ENCODE results near the gene ENAH. TPM values are rescaled to one million over a fixed set of nuclear protein-coding genes. Genes with fewer than 3 reads are reported as not detected.
A peak's percentile ranks its signal among the peaks of the same experiment; 100 is the strongest.

ENAH gene
- total RNA-seq, 1 experiment from 2014 or later, result 420 TPM

GRCh38 chr1:225554216-225554812, 98.6 kb downstream of the ENAH start:
- POLR2A ChIA-PET, result interaction anchor here (0.6 to 7.8 kb wide), 20 partner anchors 10 to 421 kb away, joined by 3 to 43 read pairs (median 4); partner anchors contain the start of genes ENAH and SRP9
- CTCF ChIA-PET, result interaction anchor here (0.6 to 14.7 kb wide), 38 partner anchors 8 to 368 kb away, joined by 3 to 245 read pairs (median 4); partner anchors contain the start of gene SRP9
- H3K27me3 Mint-ChIP-seq (ENCODE audit: insufficient read depth, unreplicated experiment), result no peaks in the 10 kb centered on the region
- no peak overlapping the region for H3K27ac Mint-ChIP-seq (ENCODE audit: low read depth, unreplicated experiment)
- intact Hi-C loops (cut with micrococcal nuclease), result loop anchor here (1.0 to 5.0 kb wide), 7 partner anchors 79 to 423 kb away; no protein-coding TSS in a partner anchor
- TSS peak; percentile 7 for BruUV-seq (replicated peaks)
- peak; percentile 67 for DNase-seq (ENCODE audit: unreplicated experiment)
- peak; percentile 85 for TF ChIP-seq CTCF (IDR thresholded peaks at IDR 0.05; ENCODE audit: unreplicated experiment)
- H3K4me1 Mint-ChIP-seq (ENCODE audit: insufficient read depth, unreplicated experiment), result peaks cover 2% of the 10 kb centered on the region
- peaks cover 20% of the 10 kb centered on the region for H3K36me3 Mint-ChIP-seq (ENCODE audit: insufficient read depth, unreplicated experiment)
- no peak overlapping the region for H3K4me3 Mint-ChIP-seq (ENCODE audit: unreplicated experiment)
- H3K9me3 Mint-ChIP-seq (ENCODE audit: unreplicated experiment), result peaks cover 8% of the 10 kb centered on the region

- no TSS peak for BruUV-seq (replicated peaks)
- Mint-ChIP-seq H3K36me3 (ENCODE audit: insufficient read depth, unreplicated experiment) (peaks cover 15% of the 10 kb centered on the region), H3K4me1 (ENCODE audit: insufficient read depth, unreplicated experiment) (no peaks in the 10 kb centered on the region), H3K27ac (ENCODE audit: low read depth, unreplicated experiment) (no peak overlapping the region), H3K27me3 (ENCODE audit: insufficient read depth, unreplicated experiment) (no peaks in the 10 kb centered on the region), H3K9me3 (ENCODE audit: unreplicated experiment) (no peaks in the 10 kb centered on the region), H3K4me3 (ENCODE audit: unreplicated experiment) (no peak overlapping the region)
- TF ChIP-seq CTCF (IDR thresholded peaks at IDR 0.05; ENCODE audit: unreplicated experiment), result no peak
- CTCF ChIA-PET, result interaction anchor here (0.5 to 14.7 kb wide), 14 partner anchors 14 to 525 kb away, joined by 3 to 245 read pairs (median 4); no protein-coding TSS in a partner anchor
- POLR2A ChIA-PET, result interaction anchor here (0.6 to 4.5 kb wide), 8 partner anchors 11 to 228 kb away, joined by 3 to 24 read pairs (median 4); partner anchors contain the start of gene SRP9
- intact Hi-C loops (cut with micrococcal nuclease), result loop anchor here (5.0 kb wide), 1 partner anchor 427 kb away; no protein-coding TSS in a partner anchor
- DNase-seq (ENCODE audit: unreplicated experiment), result no peak
These were observed 103.1 kb downstream of the ENAH start for GRCh38 chr1:225549821-225550220.

GRCh38 chr1:225548140-225548857, 104.6 kb downstream of the ENAH start:
- BruUV-seq (replicated peaks), result no TSS peak
- no peak for TF ChIP-seq CTCF (IDR thresholded peaks at IDR 0.05; ENCODE audit: unreplicated experiment)
- no peaks in the 10 kb centered on the region for H3K27me3 Mint-ChIP-seq (ENCODE audit: insufficient read depth, unreplicated experiment)
- ChIA-PET POLR2A (interaction anchor here (0.7 to 1.3 kb wide), 6 partner anchors 9 to 107 kb away, joined by 3 to 4 read pairs (median 3); no protein-coding TSS in a partner anchor), CTCF (interaction anchor here (0.6 to 14.7 kb wide), 11 partner anchors 9 to 718 kb away, joined by 3 to 245 read pairs (median 4); no protein-coding TSS in a partner anchor)
- intact Hi-C loops (cut with micrococcal nuclease), result no loop called here
- no peaks in the 10 kb centered on the region for H3K9me3 Mint-ChIP-seq (ENCODE audit: unreplicated experiment)
- no peak for DNase-seq (ENCODE audit: unreplicated experiment)
- H3K36me3 Mint-ChIP-seq (ENCODE audit: insufficient read depth, unreplicated experiment), result peaks cover 15% of the 10 kb centered on the region
- H3K27ac Mint-ChIP-seq (ENCODE audit: low read depth, unreplicated experiment), result peak overlapping the region; percentile 5
- H3K4me1 Mint-ChIP-seq (ENCODE audit: insufficient read depth, unreplicated experiment), result peaks cover 5% of the 10 kb centered on the region
- no peak overlapping the region for H3K4me3 Mint-ChIP-seq (ENCODE audit: unreplicated experiment)

GRCh38 chr1:225545649-225546048, 107.3 kb downstream of the ENAH start:
- Mint-ChIP-seq H3K4me3 (ENCODE audit: unreplicated experiment) (no peak overlapping the region), H3K36me3 (ENCODE audit: insufficient read depth, unreplicated experiment) (peaks cover 15% of the 10 kb centered on the region), H3K9me3 (ENCODE audit: unreplicated experiment) (no peaks in the 10 kb centered on the region), H3K4me1 (ENCODE audit: insufficient read depth, unreplicated experiment) (peaks cover 5% of the 10 kb centered on the region), H3K27ac (ENCODE audit: low read depth, unreplicated experiment) (no peak overlapping the region), H3K27me3 (ENCODE audit: insufficient read depth, unreplicated experiment) (no peaks in the 10 kb centered on the region)
- intact Hi-C loops (cut with micrococcal nuclease), result no loop called here
- POLR2A ChIA-PET, result interaction anchor here (0.5 to 3.3 kb wide), 14 partner anchors 10 to 337 kb away, joined by 3 to 17 read pairs (median 4); partner anchors contain the start of gene SRP9
- TF ChIP-seq CTCF (IDR thresholded peaks at IDR 0.05; ENCODE audit: unreplicated experiment), result no peak
- CTCF ChIA-PET, result interaction anchor here (0.7 to 14.7 kb wide), 12 partner anchors 9 to 442 kb away, joined by 3 to 245 read pairs (median 4); partner anchors contain the start of gene SRP9
- no TSS peak for BruUV-seq (replicated peaks)
- DNase-seq (ENCODE audit: unreplicated experiment), result no peak

Measured in MCF 10A (cell line).